Measurements from ENCODE around the gene TERB2. TPM values are rescaled to one million over a fixed set of nuclear protein-coding genes. Genes with fewer than 3 reads are reported as not detected.
"Not testable (repeated sequence)": the region's sequence is repeated elsewhere in the genome, so short reads cannot be mapped to it uniquely, and the experiment has no call there.

TERB2 gene
- total and polyA plus RNA-seq, 8 donors: not detected

DNA sequence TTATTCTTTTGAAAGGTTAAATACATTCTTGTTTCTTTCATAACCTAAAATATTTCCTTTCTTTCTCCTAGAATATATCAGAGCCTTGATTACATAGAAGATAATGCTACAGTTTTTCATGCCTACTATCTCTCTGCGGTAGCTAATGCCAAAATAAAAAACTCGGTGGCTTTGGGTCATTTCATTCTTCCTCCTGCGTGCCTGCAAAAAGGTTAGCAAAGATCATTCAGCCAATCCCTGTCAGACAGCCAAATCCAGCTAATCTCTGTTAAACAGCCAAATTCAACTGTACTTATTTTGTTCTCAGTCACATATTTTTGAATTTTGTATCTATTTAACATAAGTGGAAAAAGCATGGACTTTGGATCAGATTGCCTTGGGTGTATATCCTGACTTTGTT, 1.8 kb downstream of the TERB2 start:
- not testable (repeated sequence) for DNase-seq, FAIRE-seq, H3K4me3 ChIP-seq, H3K4me1 ChIP-seq, H3K27ac ChIP-seq, H3K36me3 ChIP-seq, H3K27me3 ChIP-seq, H3K9me3 ChIP-seq, ATAC-seq
- intact Hi-C loops (cut with DNase I): loop anchor here in 1 of 3 donors (10.0 kb wide), 1 partner anchor 156 kb away; the partner anchor contains the start of genes DUOX2 and DUOXA2
- WGBS, 2 donors: 14 to 24% methylated on average over 3 of the region's 3 CpGs

DNA sequence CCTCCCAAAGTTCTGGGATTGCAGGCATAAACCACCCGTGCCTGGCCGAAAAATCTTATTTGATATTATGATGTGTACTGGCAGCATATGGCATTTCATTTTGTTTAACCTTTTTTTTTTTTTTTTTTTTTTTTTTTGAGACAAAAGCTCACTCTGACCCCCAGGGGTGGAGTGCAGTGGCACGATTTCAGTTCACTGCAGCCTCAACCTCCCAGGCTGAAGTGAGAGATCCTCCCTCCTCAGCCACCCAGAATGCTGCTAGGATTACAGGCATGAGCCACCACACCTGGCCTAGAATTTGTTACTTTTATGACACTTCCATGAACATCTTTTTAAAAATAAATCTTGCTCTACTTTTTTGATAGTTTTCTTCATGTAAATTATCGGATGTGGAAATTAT, 12.0 kb downstream of the TERB2 start:
- Histone ChIP-seq H3K36me3 (no peaks in the 10 kb centered on the region), H3K27me3 (no peaks in the 10 kb centered on the region), H3K9me3 (no peaks in the 10 kb centered on the region), H3K27ac (no peak overlapping the region), H3K4me3 (no peak overlapping the region), H3K4me1 (no peaks in the 10 kb centered on the region)
- ATAC-seq (peak in 1 of 4 donors; percentile 25), FAIRE-seq (no peak), DNase-seq (no peak)
- WGBS, 2 donors: 54 to 56% methylated on average over 4 of the region's 4 CpGs
- intact Hi-C loops (cut with DNase I): no loop called here
- TF ChIP-seq, protein P1, sequence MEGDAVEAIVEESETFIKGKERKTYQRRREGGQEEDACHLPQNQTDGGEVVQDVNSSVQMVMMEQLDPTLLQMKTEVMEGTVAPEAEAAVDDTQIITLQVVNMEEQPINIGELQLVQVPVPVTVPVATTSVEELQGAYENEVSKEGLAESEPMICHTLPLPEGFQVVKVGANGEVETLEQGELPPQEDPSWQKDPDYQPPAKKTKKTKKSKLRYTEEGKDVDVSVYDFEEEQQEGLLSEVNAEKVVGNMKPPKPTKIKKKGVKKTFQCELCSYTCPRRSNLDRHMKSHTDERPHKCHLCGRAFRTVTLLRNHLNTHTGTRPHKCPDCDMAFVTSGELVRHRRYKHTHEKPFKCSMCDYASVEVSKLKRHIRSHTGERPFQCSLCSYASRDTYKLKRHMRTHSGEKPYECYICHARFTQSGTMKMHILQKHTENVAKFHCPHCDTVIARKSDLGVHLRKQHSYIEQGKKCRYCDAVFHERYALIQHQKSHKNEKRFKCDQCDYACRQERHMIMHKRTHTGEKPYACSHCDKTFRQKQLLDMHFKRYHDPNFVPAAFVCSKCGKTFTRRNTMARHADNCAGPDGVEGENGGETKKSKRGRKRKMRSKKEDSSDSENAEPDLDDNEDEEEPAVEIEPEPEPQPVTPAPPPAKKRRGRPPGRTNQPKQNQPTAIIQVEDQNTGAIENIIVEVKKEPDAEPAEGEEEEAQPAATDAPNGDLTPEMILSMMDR (IDR thresholded peaks at IDR 0.05): no peak

DNA sequence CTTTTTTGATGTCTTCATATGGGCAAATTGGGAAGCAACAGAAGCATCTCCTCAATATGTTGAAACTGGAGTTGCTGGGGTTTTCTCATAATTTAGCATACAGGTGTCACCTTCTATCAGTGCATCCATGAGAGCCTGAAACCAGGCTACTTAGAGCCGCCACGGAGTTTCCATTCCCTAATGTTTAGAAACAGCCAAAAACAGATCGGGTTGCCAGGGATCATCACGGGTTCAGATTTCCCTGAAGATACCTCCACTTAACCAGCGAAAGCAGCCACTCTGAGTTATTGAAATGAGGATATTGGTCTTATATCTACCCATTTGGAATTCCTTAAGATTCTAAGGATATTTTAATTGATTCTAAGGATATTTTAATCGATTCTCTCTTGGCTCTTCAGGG, 14.5 kb downstream of the TERB2 start:
- Histone ChIP-seq H3K4me3 (no peak overlapping the region), H3K27ac (no peak overlapping the region), H3K4me1 (no peaks in the 10 kb centered on the region), H3K9me3 (no peaks in the 10 kb centered on the region), H3K27me3 (no peaks in the 10 kb centered on the region), H3K36me3 (no peaks in the 10 kb centered on the region)
- WGBS, 2 donors: 74 to 77% methylated on average over 6 of the region's 6 CpGs
- intact Hi-C loops (cut with DNase I): no loop called here
- DNase-seq (no peak), ATAC-seq (no peak), FAIRE-seq (no peak)
- TF ChIP-seq, protein P1 (IDR thresholded peaks at IDR 0.05): no peak

DNA sequence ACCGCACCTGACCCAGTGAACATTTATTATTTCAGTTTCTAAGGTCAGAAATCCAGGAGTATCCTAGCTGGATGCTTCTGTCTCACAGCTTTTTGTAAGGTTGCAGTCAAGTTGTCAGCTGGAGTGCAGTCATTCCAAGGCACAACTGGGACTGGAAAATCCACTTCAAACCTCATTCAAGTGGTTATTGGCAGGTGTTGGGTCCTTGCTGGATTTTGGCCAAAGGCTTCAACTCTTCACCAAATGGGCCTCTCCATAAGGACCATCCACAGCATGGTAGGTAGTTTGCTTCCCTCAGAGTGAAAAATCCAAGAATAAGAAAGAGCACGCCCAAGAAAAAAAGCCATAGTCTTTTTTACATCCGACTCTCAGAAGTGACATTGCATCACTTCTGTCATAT, 19.7 kb downstream of the TERB2 start:
- DNase-seq; ATAC-seq; H3K27ac ChIP-seq; FAIRE-seq; H3K4me1 ChIP-seq; intact Hi-C loops (cut with DNase I); H3K27me3 ChIP-seq; H3K36me3 ChIP-seq; H3K4me3 ChIP-seq; H3K9me3 ChIP-seq: not testable (repeated sequence)
- 97 to 98% methylated on average over 3 of the region's 3 CpGs for WGBS, 2 donors

DNA sequence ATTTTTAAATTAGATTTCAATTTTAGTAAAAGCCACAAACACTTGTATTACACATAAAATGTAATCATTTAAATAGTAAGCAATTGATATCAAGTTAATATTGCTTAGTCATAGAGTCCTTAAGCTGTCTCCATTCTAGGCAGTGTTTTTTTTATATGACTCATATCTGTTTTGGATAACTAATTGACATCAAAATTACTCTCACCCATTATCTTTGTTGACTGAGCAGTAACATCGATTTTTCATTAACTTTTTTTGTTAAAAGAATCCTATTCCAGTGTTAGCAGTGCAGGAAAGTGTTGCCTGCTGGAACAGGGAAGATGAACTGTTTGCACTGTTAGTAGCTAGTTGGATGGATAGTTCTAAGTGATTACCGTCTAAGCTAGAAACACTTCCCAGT, 21.3 kb downstream of the TERB2 start:
- H3K9me3 ChIP-seq; FAIRE-seq; H3K27me3 ChIP-seq; intact Hi-C loops (cut with DNase I); H3K4me1 ChIP-seq; H3K4me3 ChIP-seq; DNase-seq; H3K36me3 ChIP-seq; H3K27ac ChIP-seq: not testable (repeated sequence)
- 24 to 29% methylated on average over 2 of the region's 2 CpGs for WGBS, 2 donors
- peak in 2 of 4 donors; percentile 26 to 58 for ATAC-seq

DNA sequence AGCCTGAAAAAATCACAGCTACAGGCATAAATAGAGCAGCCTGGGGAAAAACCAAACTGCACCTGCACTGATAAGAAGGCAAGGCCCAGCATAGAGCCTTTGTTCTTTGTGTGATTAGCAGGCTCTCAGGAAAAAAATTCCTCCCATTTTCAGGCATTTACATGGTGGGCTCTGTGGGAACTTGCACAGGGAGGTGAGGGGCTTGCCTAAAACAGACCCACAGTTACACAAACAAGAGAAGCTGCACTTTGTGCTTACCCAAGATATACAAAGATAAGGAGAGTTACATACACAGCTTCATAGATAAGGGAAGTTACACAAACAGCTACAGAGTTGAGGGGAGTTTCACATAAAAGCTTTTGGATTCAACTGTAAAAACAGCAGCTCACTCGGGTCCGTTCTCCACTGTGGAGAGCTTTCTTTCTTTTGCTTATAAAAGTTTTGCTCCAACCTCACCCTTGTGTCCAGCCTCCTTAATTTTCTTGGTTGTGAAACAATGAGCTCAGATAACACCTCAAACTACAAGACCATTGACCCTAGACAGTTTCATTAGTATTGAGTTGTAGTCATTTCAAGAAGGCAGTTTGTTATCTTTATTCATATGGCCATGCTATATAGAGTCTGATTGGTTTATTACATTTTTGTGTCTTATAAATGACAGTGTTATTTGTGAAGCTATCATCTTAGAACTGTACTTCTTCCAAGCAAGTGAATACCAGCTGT, 23.3 kb downstream of the TERB2 start:
- H3K4me1 ChIP-seq; H3K4me3 ChIP-seq; DNase-seq; H3K9me3 ChIP-seq; H3K36me3 ChIP-seq; H3K27ac ChIP-seq; intact Hi-C loops (cut with DNase I); FAIRE-seq; H3K27me3 ChIP-seq: not testable (repeated sequence)
- peak in 3 of 4 donors; percentile 35 to 85 (median 68) for ATAC-seq
- 30 to 43% methylated on average over 2 of the region's 2 CpGs for WGBS, 2 donors

DNA sequence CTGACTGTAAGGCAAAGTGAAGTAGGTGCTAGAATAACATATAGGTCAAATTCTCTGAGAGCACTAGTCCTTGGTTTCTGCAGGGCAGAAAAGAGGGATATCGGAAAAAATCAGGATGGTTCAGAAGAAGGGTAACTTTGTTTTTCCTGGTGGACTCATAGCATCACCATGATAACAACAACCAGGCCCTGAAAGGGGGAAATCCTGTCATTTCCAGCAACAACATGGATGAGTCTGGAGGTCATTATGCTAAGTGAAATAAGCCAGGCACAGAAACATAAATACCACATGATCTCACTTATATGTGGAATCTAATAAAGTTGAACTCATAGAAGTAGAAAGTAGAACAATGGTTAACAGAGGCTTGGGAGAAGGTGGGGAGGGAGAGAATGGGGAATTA, 27.7 kb downstream of the TERB2 start:
- H3K27me3 ChIP-seq; FAIRE-seq; ATAC-seq; H3K27ac ChIP-seq; H3K4me1 ChIP-seq; H3K9me3 ChIP-seq; H3K36me3 ChIP-seq; H3K4me3 ChIP-seq; intact Hi-C loops (cut with DNase I); DNase-seq: not testable (repeated sequence)
- WGBS, 2 donors: 79 to 84% methylated on average over 1 of the region's 1 CpG

DNA sequence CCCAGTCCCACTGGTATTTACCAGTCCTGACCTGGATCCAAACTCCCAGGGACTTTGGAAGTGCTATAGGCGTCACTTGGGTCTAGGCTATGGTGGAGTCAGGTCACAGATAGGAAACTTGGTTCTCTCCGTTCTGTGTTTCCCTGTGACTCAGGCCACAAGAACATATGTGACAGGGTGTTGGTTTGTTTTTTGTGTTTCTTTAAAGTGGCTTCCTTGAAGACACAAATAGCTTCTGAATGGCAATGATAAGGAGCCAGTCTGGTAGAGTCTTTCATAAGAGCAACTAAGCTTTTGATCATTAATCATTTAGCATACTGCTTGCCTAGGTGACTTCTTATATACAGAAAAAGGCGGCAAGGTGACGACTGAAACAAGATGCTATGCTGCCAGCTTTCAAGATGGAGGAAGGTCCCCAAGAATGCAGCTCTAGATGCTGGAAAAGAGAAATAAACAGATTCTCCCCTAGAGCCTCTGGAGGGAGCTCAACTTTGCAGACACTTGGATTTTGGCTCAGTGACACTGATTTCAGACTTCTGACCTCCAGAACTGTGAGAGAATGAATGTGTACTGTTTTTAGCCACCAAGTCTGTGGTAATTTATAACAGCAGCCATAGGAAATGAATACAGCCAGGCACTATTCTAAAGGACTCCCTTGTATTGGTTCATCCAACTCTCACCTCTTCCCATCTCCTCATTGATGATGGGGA, 30.0 kb downstream of the TERB2 start:
- 78 to 83% methylated on average over 4 of the region's 4 CpGs for WGBS, 2 donors
- H3K27me3 ChIP-seq; H3K27ac ChIP-seq; FAIRE-seq; H3K9me3 ChIP-seq; H3K36me3 ChIP-seq; intact Hi-C loops (cut with DNase I); H3K4me1 ChIP-seq; ATAC-seq; DNase-seq; H3K4me3 ChIP-seq: not testable (repeated sequence)

DNA sequence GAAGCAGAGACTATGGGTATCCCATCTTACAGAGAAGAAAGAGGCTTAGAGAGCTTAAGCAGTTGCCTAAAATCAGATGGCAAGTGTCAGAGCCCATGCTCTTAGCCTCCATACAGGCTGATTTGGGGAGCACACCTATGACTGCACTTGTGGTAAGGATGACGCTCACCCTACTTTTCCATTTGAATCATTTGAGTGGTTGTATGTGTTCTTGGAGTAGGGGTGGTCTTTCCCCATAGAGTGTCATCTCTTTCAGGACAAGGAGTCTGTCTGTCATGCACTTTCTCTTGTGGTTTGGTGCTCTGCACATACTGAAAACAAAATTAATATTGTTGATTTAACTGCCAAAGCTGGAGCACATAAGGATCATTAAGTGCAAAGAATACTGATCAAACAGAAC, 31.2 kb downstream of the TERB2 start:
- FAIRE-seq; DNase-seq; H3K27ac ChIP-seq; intact Hi-C loops (cut with DNase I); H3K4me1 ChIP-seq; H3K4me3 ChIP-seq; H3K27me3 ChIP-seq; H3K36me3 ChIP-seq; ATAC-seq; H3K9me3 ChIP-seq: not testable (repeated sequence)
- 79 to 83% methylated on average over 1 of the region's 1 CpG for WGBS, 2 donors

DNA sequence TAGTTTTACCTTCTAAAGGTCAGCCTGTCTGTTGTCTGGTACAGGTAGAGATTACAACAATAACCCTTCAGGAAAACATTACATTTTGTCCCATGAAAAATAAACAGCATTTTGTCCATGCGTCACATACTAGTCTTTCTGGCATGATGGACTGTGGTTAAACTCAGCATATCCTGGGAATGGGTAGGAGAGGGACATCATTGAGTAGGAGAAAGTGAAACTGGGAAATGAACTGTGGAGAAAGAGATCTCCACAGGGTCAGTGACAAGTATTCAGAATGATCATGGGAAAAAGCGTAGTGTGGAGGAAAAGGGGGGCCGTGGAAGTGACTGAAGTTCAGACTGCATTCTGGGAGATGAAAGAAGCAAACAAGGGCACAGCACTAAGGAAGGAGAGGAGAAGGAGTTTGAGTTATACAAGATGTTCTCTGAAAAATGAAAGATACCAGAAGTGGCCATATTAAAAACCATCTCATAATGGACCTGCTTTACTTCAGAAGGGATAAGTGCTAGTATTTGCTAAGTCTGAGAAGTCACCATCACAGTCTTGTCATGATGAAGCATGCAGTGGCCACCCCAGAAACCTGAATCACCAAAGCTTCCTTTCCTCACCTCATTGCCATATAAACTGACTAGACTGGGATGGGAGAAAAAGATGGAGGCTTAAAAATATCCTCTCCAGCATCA, 31.8 kb downstream of the TERB2 start:
- H3K4me3 ChIP-seq; H3K36me3 ChIP-seq; ATAC-seq; H3K27ac ChIP-seq; H3K9me3 ChIP-seq; DNase-seq; FAIRE-seq; H3K4me1 ChIP-seq; H3K27me3 ChIP-seq; intact Hi-C loops (cut with DNase I): not testable (repeated sequence)
- 75 to 81% methylated on average over 1 of the region's 3 CpGs for WGBS, 2 donors
